ENCODE data around the gene THTPA.

The THTPA gene

GRCh38 chr14:23525611-23526010 is 30.5 kb upstream of the THTPA start:
- TF ChIP-seq CTCF (IDR thresholded peaks at IDR 0.05; ENCODE audit: control insufficient read depth, insufficient read depth, low read depth, low read length, missing control alignments), result no peak
- H3K4me3 ChIP-seq (ENCODE audit: control insufficient read depth, low read depth, low read length), result no peak overlapping the region
- no peak for DNase-seq (ENCODE audit: low read depth)

GRCh38 chr14:23528555-23528954 is 27.5 kb upstream of the THTPA start:
- no peak overlapping the region for H3K4me3 ChIP-seq (ENCODE audit: control insufficient read depth, low read depth, low read length)
- TF ChIP-seq CTCF (IDR thresholded peaks at IDR 0.05; ENCODE audit: control insufficient read depth, insufficient read depth, low read depth, low read length, missing control alignments), result peak; percentile 29
- no peak for DNase-seq (ENCODE audit: low read depth)

GRCh38 chr14:23529016-23529415 is 27.1 kb upstream of the THTPA start:
- no peak for TF ChIP-seq CTCF (IDR thresholded peaks at IDR 0.05; ENCODE audit: control insufficient read depth, insufficient read depth, low read depth, low read length, missing control alignments)
- no peak for DNase-seq (ENCODE audit: low read depth)

GRCh38 chr14:23530375-23531055 is 25.6 kb upstream of the THTPA start:
- TF ChIP-seq CTCF (IDR thresholded peaks at IDR 0.05; ENCODE audit: control insufficient read depth, insufficient read depth, low read depth, low read length, missing control alignments), result no peak
- DNase-seq (ENCODE audit: low read depth), result no peak
- no peak overlapping the region for H3K4me3 ChIP-seq (ENCODE audit: control insufficient read depth, low read depth, low read length)

More at GRCh38 chr14:23529016-23529415, 27.1 kb upstream of the THTPA start:
- no peak overlapping the region for H3K4me3 ChIP-seq (ENCODE audit: control insufficient read depth, low read depth, low read length)

GRCh38 chr14:23531391-23531790 is 24.7 kb upstream of the THTPA start:
- no peak overlapping the region for H3K4me3 ChIP-seq (ENCODE audit: control insufficient read depth, low read depth, low read length)
- TF ChIP-seq CTCF (IDR thresholded peaks at IDR 0.05; ENCODE audit: control insufficient read depth, insufficient read depth, low read depth, low read length, missing control alignments), result no peak

GRCh38 chr14:23532658-23533057 is 23.4 kb upstream of the THTPA start:
- H3K4me3 ChIP-seq (ENCODE audit: control insufficient read depth, low read depth, low read length), result no peak overlapping the region
- DNase-seq (ENCODE audit: low read depth), result no peak
- no peak for TF ChIP-seq CTCF (IDR thresholded peaks at IDR 0.05; ENCODE audit: control insufficient read depth, insufficient read depth, low read depth, low read length, missing control alignments)

More at GRCh38 chr14:23531391-23531790, 24.7 kb upstream of the THTPA start:
- no peak for DNase-seq (ENCODE audit: low read depth)
